ENCODE data around the gene TSHZ1. TPM values are rescaled to one million over a fixed set of nuclear protein-coding genes. Genes with fewer than 3 reads are reported as not detected.

The TSHZ1 gene
- polyA plus RNA-seq, 1 donor from 2014 or later = 1.1 TPM

- Histone ChIP-seq H3K9ac (ENCODE audit: low read length) (no peak overlapping the region), H3K36me3 (ENCODE audit: insufficient read depth, low read length) (no peaks in the 10 kb centered on the region), H3K9me3 (ENCODE audit: low read length) (no peaks in the 10 kb centered on the region), H3K9me2 (ENCODE audit: insufficient read depth, low read length) (no peaks in the 10 kb centered on the region), H3K4me3 (ENCODE audit: low read length) (no peak overlapping the region), H2AFZ (ENCODE audit: low read depth, low read length) (no peak overlapping the region), H3F3A (ENCODE audit: insufficient read depth, low read length, poor library complexity, severe bottlenecking) (no peaks in the 10 kb centered on the region), H3K27me3 (ENCODE audit: insufficient read depth, low read depth, low read length) (peaks cover 4% of the 10 kb centered on the region), H3K27ac (ENCODE audit: low read length) (no peak overlapping the region), H4K20me1 (ENCODE audit: insufficient read depth) (no peaks in the 10 kb centered on the region), H3K79me2 (replicated peaks; ENCODE audit: insufficient read depth, low read length) (no peaks in the 10 kb centered on the region), H3K4me2 (ENCODE audit: low read length) (no peak overlapping the region)
- TF ChIP-seq EZH2 (IDR thresholded peaks at IDR 0.05; ENCODE audit: borderline replicate concordance, insufficient read depth, low read length, poor library complexity, severe bottlenecking) (no peak), MXI1 (conservative IDR thresholded peaks at IDR 0.05; ENCODE audit: poor library complexity, severe bottlenecking) (no peak), RAD21 (conservative IDR thresholded peaks at IDR 0.05) (no peak), CTCF (IDR thresholded peaks at IDR 0.05; ENCODE audit: poor library complexity, severe bottlenecking) (no peak), SMC3 (conservative IDR thresholded peaks at IDR 0.05; ENCODE audit: poor library complexity) (no peak)
These were observed 39.3 kb downstream of the TSHZ1 start for GRCh38 chr18:75249672-75250470.

GRCh38 chr18:75250471-75250821, 39.8 kb downstream of the TSHZ1 start:
- no peak overlapping the region for H3K9ac ChIP-seq (ENCODE audit: low read length)
- TF ChIP-seq RAD21 (conservative IDR thresholded peaks at IDR 0.05) (no peak), EP300 (conservative IDR thresholded peaks at IDR 0.05; ENCODE audit: poor library complexity, severe bottlenecking) (no peak), MXI1 (conservative IDR thresholded peaks at IDR 0.05; ENCODE audit: poor library complexity, severe bottlenecking) (no peak), SMC3 (conservative IDR thresholded peaks at IDR 0.05; ENCODE audit: poor library complexity) (no peak), EZH2 (IDR thresholded peaks at IDR 0.05; ENCODE audit: borderline replicate concordance, insufficient read depth, low read length, poor library complexity, severe bottlenecking) (no peak), TAF1 (IDR thresholded peaks at IDR 0.05; ENCODE audit: low read depth) (no peak), REST (IDR thresholded peaks at IDR 0.05; ENCODE audit: borderline replicate concordance) (no peak), CTCF (IDR thresholded peaks at IDR 0.05; ENCODE audit: poor library complexity, severe bottlenecking) (no peak), POLR2AphosphoS5 (IDR thresholded peaks at IDR 0.05) (no peak)
- H3K4me3 ChIP-seq (ENCODE audit: low read length) = no peak overlapping the region
- no peaks in the 10 kb centered on the region for H3K9me2 ChIP-seq (ENCODE audit: insufficient read depth, low read length)
- H3F3A ChIP-seq (ENCODE audit: insufficient read depth, low read length, poor library complexity, severe bottlenecking) = no peaks in the 10 kb centered on the region
- no peaks in the 10 kb centered on the region for H4K20me1 ChIP-seq (ENCODE audit: insufficient read depth)
- no peaks in the 10 kb centered on the region for H3K79me2 ChIP-seq (replicated peaks; ENCODE audit: insufficient read depth, low read length)
- no peak overlapping the region for H2AFZ ChIP-seq (ENCODE audit: low read depth, low read length)
- H3K9me3 ChIP-seq (ENCODE audit: low read length) = no peaks in the 10 kb centered on the region
- H3K27ac ChIP-seq (ENCODE audit: low read length) = no peak overlapping the region
- H3K4me2 ChIP-seq (ENCODE audit: low read length) = no peak overlapping the region
- H3K27me3 ChIP-seq (ENCODE audit: insufficient read depth, low read depth, low read length) = peaks cover 4% of the 10 kb centered on the region
- no peaks in the 10 kb centered on the region for H3K36me3 ChIP-seq (ENCODE audit: insufficient read depth, low read length)

All from neural cell (in vitro differentiated cells).